HepG2 (cell line): ENCODE measurements around the gene DQX1. TPM values are rescaled to one million over a fixed set of nuclear protein-coding genes. Genes with fewer than 3 reads are reported as not detected.

ENCODE experiments used
- GPBP1L1 ChIP-seq: sonication (generic); formaldehyde crosslinking; IDR thresholded peaks from 2 replicates; pipeline ENCODE4 v1.5.0; 2020; ENCODE audit warnings: mild to moderate bottlenecking, missing genetic modification reagents
- HOXA5 ChIP-seq: sonication (generic); formaldehyde crosslinking; IDR thresholded peaks from 2 replicates; pipeline ENCODE4 v1.4.0; 2020; ENCODE audit warnings: missing genetic modification reagents
- NFATC3 ChIP-seq: sonication (generic); formaldehyde crosslinking; IDR thresholded peaks from 2 replicates; pipeline ENCODE4 v1.5.1; 2020; ENCODE audit warnings: mild to moderate bottlenecking, missing genetic modification reagents
- PAX8 ChIP-seq: sonication (generic); formaldehyde crosslinking; IDR thresholded peaks from 2 replicates; pipeline ENCODE4 v1.8.0; 2022; ENCODE audit warnings: mild to moderate bottlenecking, missing genetic modification reagents, borderline replicate concordance
- POGK ChIP-seq: sonication (generic); formaldehyde crosslinking; conservative IDR thresholded peaks from 2 replicates; pipeline ENCODE4 v1.8.0; 2022; ENCODE audit warnings: mild to moderate bottlenecking, moderate library complexity, missing genetic modification reagents
- PREB ChIP-seq: sonication (generic); formaldehyde crosslinking; IDR thresholded peaks from 2 replicates; pipeline ENCODE4 v1.4.0; 2020; ENCODE audit warnings: missing genetic modification reagents
- TEF ChIP-seq: sonication (generic); formaldehyde crosslinking; IDR thresholded peaks from 2 replicates; pipeline ENCODE4 v1.5.0; 2020; ENCODE audit warnings: missing genetic modification reagents
- TFDP2 ChIP-seq: sonication (generic); formaldehyde crosslinking; IDR thresholded peaks from 2 replicates; pipeline ENCODE4 v1.4.0; 2020; ENCODE audit warnings: missing genetic modification reagents
- TRIM24 ChIP-seq: sonication (generic); formaldehyde crosslinking; IDR thresholded peaks from 2 replicates; pipeline ENCODE4 v1.8.0; 2022; ENCODE audit warnings: mild to moderate bottlenecking, missing genetic modification reagents
- YEATS4 ChIP-seq: sonication (generic); formaldehyde crosslinking; IDR thresholded peaks from 2 replicates; pipeline ENCODE4 v1.4.0; 2020; ENCODE audit warnings: missing genetic modification reagents, borderline replicate concordance
- ZBTB2 ChIP-seq: sonication (generic); formaldehyde crosslinking; IDR thresholded peaks from 2 replicates; pipeline ENCODE4 v1.8.0; 2022; ENCODE audit warnings: low read depth, missing genetic modification reagents
- ZEB1 ChIP-seq: IDR thresholded peaks from 2 replicates; pipeline ENCODE4 v1.6.1; 2012; ENCODE audit warnings: mild to moderate bottlenecking, low read depth, inconsistent platforms; ENCODE audit not compliant: insufficient replicate concordance
- ZNF180 ChIP-seq: sonication (generic); formaldehyde crosslinking; IDR thresholded peaks from 2 replicates; pipeline ENCODE4 v1.4.0; 2020; ENCODE audit warnings: low read depth, missing genetic modification reagents, borderline replicate concordance
- ZNF207 ChIP-seq: fragments of 450-650 bp; IDR thresholded peaks from 2 replicates; pipeline ENCODE4 v1.6.1; 2016; ENCODE audit warnings: antibody characterized with exemption, borderline replicate concordance
- ZNF3 ChIP-seq: IDR thresholded peaks from 2 replicates; pipeline ENCODE4 v1.7.0; 2017; ENCODE audit warnings: inconsistent platforms
- ZNF550 ChIP-seq: sonication (generic); formaldehyde crosslinking; IDR thresholded peaks from 2 replicates; pipeline ENCODE4 v1.4.0; 2020; ENCODE audit warnings: mild to moderate bottlenecking, missing genetic modification reagents, borderline replicate concordance
- ZNF580 ChIP-seq: IDR thresholded peaks from 2 replicates; pipeline ENCODE4 v1.6.1; 2016; ENCODE audit warnings: low read depth, borderline replicate concordance
- ZNF672 ChIP-seq: sonication (generic); formaldehyde crosslinking; IDR thresholded peaks from 2 replicates; pipeline ENCODE4 v1.8.1; 2022; ENCODE audit warnings: missing genetic modification reagents
- ZNF709 ChIP-seq: sonication (generic); formaldehyde crosslinking; IDR thresholded peaks from 2 replicates; pipeline ENCODE4 v1.5.0; 2020; ENCODE audit warnings: mild to moderate bottlenecking, missing genetic modification reagents
- ZNF792 ChIP-seq: IDR thresholded peaks from 2 replicates; pipeline ENCODE4 v1.6.1; 2016
- ZSCAN20 ChIP-seq: sonication (generic); formaldehyde crosslinking; IDR thresholded peaks from 2 replicates; pipeline ENCODE4 v1.4.0; 2020; ENCODE audit warnings: missing genetic modification reagents, mild to moderate bottlenecking, borderline replicate concordance
- ZSCAN9 ChIP-seq: IDR thresholded peaks from 2 replicates; pipeline ENCODE4 v1.6.1; 2016; ENCODE audit warnings: borderline replicate concordance
- polyA plus RNA-seq, 8 experiments: library from polyadenylated mRNA; depleted of rRNA in 3 of 8; stranded (reverse) in 7 of 8; unstranded in 1 of 8; fragments of >200 nt; fragmentation: Illumina TruSeq in 4 of 8; extraction: Trizol in 4 of 8; gene quantifications; 2 replicates each; pipeline versions ENCODE4 v1.2.1 to v1.2.3, GENCODE V29; 2011 to 2016; ENCODE audit warnings: low read depth in 4 of 8, missing spikeins in 1 of 8, mixed read lengths in 1 of 8; ENCODE audit not compliant: insufficient read depth in 1 of 8
- total RNA-seq, 5 experiments: library from RNA; depleted of rRNA; stranded (reverse); fragments of >200 nt; fragmentation: Illumina TruSeq; extraction: Trizol; gene quantifications; 2 replicates each; pipeline ENCODE4 v1.2.3, GENCODE V29; 2016; ENCODE audit warnings: low read depth in 1 of 5

DQX1 gene
- total and polyA plus RNA-seq, 2 of the 13 experiments (the other 11 are each of a cell fraction or from before 2014, with no cell fraction given), result 27.6 to 89.8 TPM

- TF ChIP-seq POGK (CRISPR knock-in tag), result no peak
- no peak; the same call in 1 of the 2 replicates for TF ChIP-seq TFDP2 (CRISPR knock-in tag)
- no peak for TF ChIP-seq ZNF3 (CRISPR knock-in tag)
- TF ChIP-seq ZNF207, result no peak
- TF ChIP-seq NFATC3, result no peak
- no peak for TF ChIP-seq TEF (CRISPR knock-in tag)
- no peak for TF ChIP-seq YEATS4 (CRISPR knock-in tag)
- no peak for TF ChIP-seq ZNF550 (CRISPR knock-in tag)
- no peak for TF ChIP-seq PAX8 (CRISPR knock-in tag)
- TF ChIP-seq ZNF792 (CRISPR knock-in tag), result no peak
- no peak for TF ChIP-seq GPBP1L1 (CRISPR knock-in tag)
- no peak for TF ChIP-seq ZSCAN9
- TF ChIP-seq TRIM24, result no peak
- no peak for TF ChIP-seq ZBTB2 (CRISPR knock-in tag)
- peak; percentile 30; the same call in 1 of the 2 replicates for TF ChIP-seq HOXA5 (CRISPR knock-in tag)
- TF ChIP-seq ZNF580 (CRISPR knock-in tag), result no peak
- TF ChIP-seq ZNF709 (CRISPR knock-in tag), result no peak
- no peak for TF ChIP-seq ZSCAN20 (CRISPR knock-in tag)
- TF ChIP-seq ZEB1, result peak; percentile 24
- no peak for TF ChIP-seq ZNF180 (CRISPR knock-in tag)
- TF ChIP-seq PREB (CRISPR knock-in tag), result no peak
- TF ChIP-seq ZNF672 (CRISPR knock-in tag), result no peak
Observed at GRCh38 chr2:74496997-74497776, 28.8 kb downstream of the DQX1 start (continued).
